Measurements from ENCODE around the gene MYT1.

The MYT1 gene

GRCh38 chr20:64217539-64218221, 53.4 kb downstream of the MYT1 start:
- DNase-seq (ENCODE audit: insufficient read length) (no peak), FAIRE-seq (no peak)
- TF ChIP-seq TAF1 (IDR thresholded peaks at IDR 0.05; ENCODE audit: borderline replicate concordance, low read depth, low read length) (no peak), POLR2AphosphoS5 (IDR thresholded peaks at IDR 0.05; ENCODE audit: low read depth, low read length) (no peak), POLR2A (IDR thresholded peaks at IDR 0.05; ENCODE audit: low read depth, low read length) (no peak)

- FAIRE-seq (no peak), DNase-seq (ENCODE audit: insufficient read length) (no peak)
- TF ChIP-seq TAF1 (IDR thresholded peaks at IDR 0.05; ENCODE audit: borderline replicate concordance, low read depth, low read length): no peak
- TF ChIP-seq POLR2AphosphoS5 (IDR thresholded peaks at IDR 0.05; ENCODE audit: low read depth, low read length): no peak
Observed at GRCh38 chr20:64219202-64219601, 55.0 kb downstream of the MYT1 start.

DNA sequence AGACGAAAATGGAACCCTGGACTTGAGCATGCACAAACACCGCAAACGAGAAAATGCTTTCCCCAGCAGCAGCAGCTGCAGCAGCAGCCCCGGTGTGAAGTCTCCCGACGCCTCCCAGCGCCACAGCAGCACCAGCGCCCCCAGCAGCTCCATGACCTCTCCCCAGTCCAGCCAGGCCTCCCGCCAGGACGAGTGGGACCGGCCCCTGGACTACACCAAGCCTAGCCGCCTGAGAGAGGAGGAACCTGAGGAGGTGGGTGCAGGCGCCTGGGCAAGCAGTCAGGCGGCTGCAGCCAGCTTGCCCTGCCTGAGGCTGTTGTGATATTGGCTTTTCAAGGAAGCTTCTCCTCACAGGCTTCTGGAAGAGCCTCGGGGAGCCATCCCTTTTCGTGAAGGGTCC, 55.5 kb downstream of the MYT1 start:
- no peak for TF ChIP-seq POLR2AphosphoS5 (IDR thresholded peaks at IDR 0.05; ENCODE audit: low read depth, low read length)
- TF ChIP-seq TAF1 (IDR thresholded peaks at IDR 0.05; ENCODE audit: borderline replicate concordance, low read depth, low read length): no peak
- no peak for TF ChIP-seq POLR2A (IDR thresholded peaks at IDR 0.05; ENCODE audit: low read depth, low read length)
- no peak for DNase-seq (ENCODE audit: insufficient read length)
- no peak for FAIRE-seq

DNA sequence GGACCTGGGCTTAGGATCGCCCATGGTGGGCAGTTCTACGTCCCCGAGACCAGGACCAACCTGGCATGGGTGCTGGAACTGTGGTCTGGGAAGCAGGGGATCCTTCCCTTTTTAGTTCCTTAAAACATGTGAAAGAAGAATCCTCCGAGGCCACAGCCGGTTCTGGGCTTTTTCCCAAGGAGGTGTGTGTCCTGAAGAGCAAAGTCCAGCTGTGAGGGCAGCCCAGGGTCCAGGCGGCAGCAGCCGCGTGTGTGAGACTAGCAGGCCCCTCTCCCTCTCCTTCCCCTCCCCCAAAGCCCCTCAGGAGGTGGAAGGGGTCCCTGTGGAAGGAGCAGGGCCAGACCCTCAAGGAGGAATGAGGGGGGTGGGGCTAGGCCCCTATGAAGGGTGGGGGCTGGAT, 56.2 kb downstream of the MYT1 start:
- FAIRE-seq (no peak), DNase-seq (ENCODE audit: insufficient read length) (no peak)
- TF ChIP-seq TAF1 (IDR thresholded peaks at IDR 0.05; ENCODE audit: borderline replicate concordance, low read depth, low read length) (no peak), POLR2AphosphoS5 (IDR thresholded peaks at IDR 0.05; ENCODE audit: low read depth, low read length) (no peak), POLR2A (IDR thresholded peaks at IDR 0.05; ENCODE audit: low read depth, low read length) (no peak)

- DNase-seq (ENCODE audit: insufficient read length): no peak
- no peak for TF ChIP-seq POLR2A (IDR thresholded peaks at IDR 0.05; ENCODE audit: low read depth, low read length)
- no peak for TF ChIP-seq POLR2AphosphoS5 (IDR thresholded peaks at IDR 0.05; ENCODE audit: low read depth, low read length)
- no peak for TF ChIP-seq TAF1 (IDR thresholded peaks at IDR 0.05; ENCODE audit: borderline replicate concordance, low read depth, low read length)
- no peak for FAIRE-seq
Observed at GRCh38 chr20:64220891-64221527, 56.8 kb downstream of the MYT1 start.

DNA sequence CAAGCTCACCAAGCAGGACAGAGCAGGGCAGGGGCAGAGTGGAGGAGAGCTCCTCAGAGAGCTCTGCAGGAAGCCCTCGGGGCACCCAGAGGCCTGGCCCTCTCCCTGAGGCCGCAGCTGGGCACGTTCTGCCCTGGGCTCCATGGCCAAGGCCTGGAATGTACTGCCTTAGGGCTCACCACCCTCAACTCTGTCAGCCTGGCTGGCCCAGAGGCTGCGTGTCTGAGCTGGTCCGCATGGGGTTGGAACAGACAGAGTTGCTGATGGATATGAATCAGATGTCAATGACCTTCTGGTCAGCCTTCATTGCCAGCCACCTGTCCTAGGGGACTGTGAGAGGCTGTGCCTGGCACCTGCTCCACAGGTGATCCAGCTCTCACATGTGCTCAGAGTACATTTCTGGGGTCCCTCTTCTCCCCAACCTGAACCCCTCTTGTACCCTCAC, 58.1 kb downstream of the MYT1 start:
- no peak for FAIRE-seq
- no peak for TF ChIP-seq POLR2A (IDR thresholded peaks at IDR 0.05; ENCODE audit: low read depth, low read length)
- TF ChIP-seq POLR2AphosphoS5 (IDR thresholded peaks at IDR 0.05; ENCODE audit: low read depth, low read length): no peak
- TF ChIP-seq TAF1 (IDR thresholded peaks at IDR 0.05; ENCODE audit: borderline replicate concordance, low read depth, low read length): no peak
- DNase-seq (ENCODE audit: insufficient read length): no peak

DNA sequence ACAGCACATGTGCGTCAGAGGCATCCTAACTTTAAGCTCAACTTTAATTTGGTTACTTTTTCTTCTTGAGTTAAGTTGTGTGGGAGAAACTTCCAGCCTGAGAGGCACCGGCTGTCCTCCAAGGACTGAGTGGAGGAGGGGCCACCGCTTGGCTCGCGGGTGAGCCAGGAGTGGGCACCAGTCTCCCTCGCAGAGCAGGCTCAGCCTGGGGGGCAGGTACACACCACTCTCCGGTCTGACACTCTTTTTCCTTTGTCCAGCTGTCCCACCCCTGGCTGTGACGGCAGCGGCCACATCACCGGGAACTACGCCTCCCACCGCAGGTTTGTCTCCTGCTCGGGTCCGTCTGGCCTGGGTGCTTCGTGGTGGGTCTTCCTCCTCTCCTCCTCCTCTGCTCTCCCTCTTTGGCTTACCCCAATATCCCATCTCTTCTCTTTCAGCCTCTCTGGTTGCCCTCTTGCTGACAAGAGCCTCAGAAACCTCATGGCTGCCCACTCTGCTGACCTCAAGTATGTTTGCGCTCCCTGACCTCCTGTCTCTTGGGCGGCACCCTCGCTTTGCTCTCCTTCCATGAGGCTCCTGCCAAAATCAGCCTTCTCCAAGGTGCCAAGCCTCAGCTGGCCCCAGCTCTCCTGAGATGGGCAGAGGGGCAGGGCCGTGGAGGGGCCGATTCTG, 58.7 kb downstream of the MYT1 start:
- FAIRE-seq (no peak), DNase-seq (ENCODE audit: insufficient read length) (no peak)
- no peak for TF ChIP-seq POLR2AphosphoS5 (IDR thresholded peaks at IDR 0.05; ENCODE audit: low read depth, low read length)
- TF ChIP-seq POLR2A (IDR thresholded peaks at IDR 0.05; ENCODE audit: low read depth, low read length): no peak
- no peak for TF ChIP-seq TAF1 (IDR thresholded peaks at IDR 0.05; ENCODE audit: borderline replicate concordance, low read depth, low read length)

DNA sequence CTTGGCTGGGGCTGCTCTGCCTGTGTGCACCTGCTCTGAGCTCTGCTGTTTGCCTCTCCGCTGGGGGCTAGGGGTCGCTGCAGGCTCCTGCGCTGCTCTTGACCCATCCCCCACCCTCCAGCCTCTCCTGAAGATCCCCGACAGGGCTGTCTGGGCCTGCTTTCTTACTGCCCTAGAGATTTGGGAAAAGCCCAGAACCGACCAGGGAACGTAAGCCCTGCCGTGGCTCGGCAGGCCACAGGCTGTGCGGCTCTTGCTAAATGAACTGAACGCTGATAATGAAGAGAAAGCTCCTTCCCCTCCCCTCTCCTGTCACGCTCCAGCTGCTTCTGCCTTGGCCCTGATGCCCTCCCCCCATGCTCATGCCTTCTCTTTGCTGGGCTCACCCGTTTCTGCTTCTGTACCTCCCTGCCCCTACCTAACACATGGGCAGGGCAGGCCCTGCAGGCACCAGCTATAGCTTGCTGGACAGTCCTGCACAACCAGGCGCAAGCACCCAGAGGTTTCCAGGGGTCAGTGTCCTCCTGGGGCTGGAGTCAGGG, 59.3 kb downstream of the MYT1 start:
- no peak for TF ChIP-seq TAF1 (IDR thresholded peaks at IDR 0.05; ENCODE audit: borderline replicate concordance, low read depth, low read length)
- TF ChIP-seq POLR2A (IDR thresholded peaks at IDR 0.05; ENCODE audit: low read depth, low read length): no peak
- no peak for TF ChIP-seq POLR2AphosphoS5 (IDR thresholded peaks at IDR 0.05; ENCODE audit: low read depth, low read length)
- FAIRE-seq: no peak
- no peak for DNase-seq (ENCODE audit: insufficient read length)

GRCh38 chr20:64224351-64225170, 60.3 kb downstream of the MYT1 start:
- TF ChIP-seq POLR2AphosphoS5 (IDR thresholded peaks at IDR 0.05; ENCODE audit: low read depth, low read length): no peak
- no peak for TF ChIP-seq POLR2A (IDR thresholded peaks at IDR 0.05; ENCODE audit: low read depth, low read length)
- TF ChIP-seq TAF1 (IDR thresholded peaks at IDR 0.05; ENCODE audit: borderline replicate concordance, low read depth, low read length): no peak
- no peak for FAIRE-seq
- no peak for DNase-seq (ENCODE audit: insufficient read length)

DNA sequence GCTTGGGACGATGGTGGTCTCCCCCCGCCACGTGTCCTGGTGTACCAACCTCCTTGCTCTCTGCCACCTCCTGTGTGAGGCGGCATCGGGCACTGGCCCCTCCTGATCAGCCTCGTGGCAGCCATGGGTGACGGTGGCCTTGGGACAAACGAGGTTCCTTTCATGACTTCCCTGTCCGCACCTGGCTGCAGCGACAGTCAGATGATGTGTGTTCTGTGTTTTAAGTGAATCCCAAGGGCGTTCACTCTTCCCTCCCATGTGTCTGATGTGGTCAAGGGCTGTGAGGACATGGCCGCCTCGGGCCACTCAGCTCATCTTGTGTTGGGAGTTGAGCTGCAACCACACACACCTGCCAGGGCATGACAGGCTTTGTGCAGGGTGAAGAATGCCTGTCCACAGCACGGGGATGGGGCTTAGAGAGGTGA, 60.9 kb downstream of the MYT1 start:
- DNase-seq (ENCODE audit: insufficient read length): no peak
- FAIRE-seq: no peak
- TF ChIP-seq TAF1 (IDR thresholded peaks at IDR 0.05; ENCODE audit: borderline replicate concordance, low read depth, low read length): no peak
- no peak for TF ChIP-seq POLR2AphosphoS5 (IDR thresholded peaks at IDR 0.05; ENCODE audit: low read depth, low read length)
- TF ChIP-seq POLR2A (IDR thresholded peaks at IDR 0.05; ENCODE audit: low read depth, low read length): no peak
